Esophagus squamous epithelium (tissue), 5 donors: ENCODE measurements around the gene KCNJ18. TPM values are rescaled to one million over a fixed set of nuclear protein-coding genes. Genes with fewer than 3 reads are reported as not detected.
"Not testable (repeated sequence)": the region's sequence is repeated elsewhere in the genome, so short reads cannot be mapped to it uniquely, and the experiment has no call there.

ENCODE experiments used
- DNase-seq: peaks from one replicate; lab custom pipeline; 2025; lab: John Stamatoyannopoulos, UW
- H3K27ac ChIP-seq, 4 donors: fragments of 200-600 bp; sonication (generic); one replicate each; pipeline ENCODE4 v1.5.1; 2016 to 2019; ENCODE audit warnings: mild to moderate bottlenecking in 1 of 4
- H3K27me3 ChIP-seq, 4 donors: fragments of 200-600 bp; sonication (generic); 1 replicate in 3 of 4; 2 replicates in 1 of 4; pipeline versions ENCODE4 v1.5.1 to v1.6.0; 2017 to 2021; ENCODE audit warnings: antibody characterized with exemption in 1 of 4
- H3K36me3 ChIP-seq, 3 donors: fragments of 200-600 bp; sonication (generic); one replicate each; pipeline ENCODE4 v1.5.1; 2016 to 2019
- H3K4me1 ChIP-seq, 3 donors: fragments of 200-600 bp; sonication (generic); one replicate each; pipeline ENCODE4 v1.5.1; 2017 to 2019
- H3K4me3 ChIP-seq, 4 donors: fragments of 200-600 bp; sonication (generic); 1 replicate in 3 of 4; 2 replicates in 1 of 4; pipeline ENCODE4 v1.5.1; 2016 to 2019; ENCODE audit warnings: mild to moderate bottlenecking in 2 of 4, moderate library complexity in 1 of 4
- H3K9me3 ChIP-seq, 3 donors: fragments of 200-600 bp; sonication (generic); one replicate each; pipeline ENCODE4 v1.5.1; 2016 to 2019
- POLR2A ChIP-seq, 4 donors: fragments of 450-650 bp; IDR thresholded peaks; one replicate each; pipeline ENCODE4 v1.6.1; 2017; ENCODE audit warnings: antibody characterized with exemption in 4 of 4, mild to moderate bottlenecking in 4 of 4, moderate library complexity in 3 of 4
- WGBS, 2 donors: methylation state at CpG; one replicate each; pipeline ENCODE4 v1.1.5; 2018; 5-methylcytosine and 5-hydroxymethylcytosine counted together
- intact Hi-C: fragments of 100-400 bp; cut with DNase I; formaldehyde crosslinking; loops from one replicate; pipeline ENCODE4 v1.15.0; 2022
- total RNA-seq, 4 donors: library from RNA; depleted of rRNA; stranded (reverse); fragments of >200 nt; gene quantifications; one replicate each; pipeline ENCODE4 v1.1.0, GENCODE V29; 2016
- TF ChIP-seq, protein P1 (sequence below), 6 experiments: fragments of 450-650 bp in 4 of 6; fragments of 200-600 bp in 2 of 6; sonication (generic) in 2 of 6; IDR thresholded peaks; one replicate each; pipeline ENCODE4 v1.5.1; 2016 to 2019; ENCODE audit warnings: antibody characterized with exemption in 6 of 6, mild to moderate bottlenecking in 4 of 6, moderate library complexity in 4 of 6
- donor health status: DM: yes; HTN: yes; CAD: no.

The KCNJ18 gene
- total RNA-seq, 4 donors from 2014 or later, result 0.49 TPM; not detected in 3

DNA sequence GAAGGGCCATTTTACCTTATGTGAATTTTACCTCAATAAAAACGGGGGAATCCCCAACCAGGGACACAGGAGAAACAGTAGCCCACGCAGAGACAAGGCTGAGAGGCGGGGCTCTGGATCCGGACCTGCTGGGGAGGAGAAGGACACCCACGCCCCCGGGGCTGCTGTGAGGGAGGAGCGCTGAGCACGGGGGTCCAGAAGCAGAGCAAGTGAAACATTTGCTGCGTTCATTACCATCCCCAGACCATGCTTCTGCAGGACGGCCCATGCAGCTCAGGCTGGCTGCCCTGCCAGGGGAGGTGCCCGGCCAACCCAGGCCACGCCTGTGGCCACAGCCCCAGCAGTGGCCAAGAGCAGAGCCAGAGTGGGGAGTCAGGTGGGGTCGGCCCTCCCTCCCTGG lies 50.0 kb downstream of the KCNJ18 start:
- Histone ChIP-seq H3K27me3 (no peaks in the 10 kb centered on the region), H3K4me1 (no peaks in the 10 kb centered on the region), H3K9me3 (no peaks in the 10 kb centered on the region), H3K27ac (no peak overlapping the region), H3K4me3 (no peak overlapping the region), H3K36me3 (no peaks in the 10 kb centered on the region)
- no peak for DNase-seq
- TF ChIP-seq, protein P1, sequence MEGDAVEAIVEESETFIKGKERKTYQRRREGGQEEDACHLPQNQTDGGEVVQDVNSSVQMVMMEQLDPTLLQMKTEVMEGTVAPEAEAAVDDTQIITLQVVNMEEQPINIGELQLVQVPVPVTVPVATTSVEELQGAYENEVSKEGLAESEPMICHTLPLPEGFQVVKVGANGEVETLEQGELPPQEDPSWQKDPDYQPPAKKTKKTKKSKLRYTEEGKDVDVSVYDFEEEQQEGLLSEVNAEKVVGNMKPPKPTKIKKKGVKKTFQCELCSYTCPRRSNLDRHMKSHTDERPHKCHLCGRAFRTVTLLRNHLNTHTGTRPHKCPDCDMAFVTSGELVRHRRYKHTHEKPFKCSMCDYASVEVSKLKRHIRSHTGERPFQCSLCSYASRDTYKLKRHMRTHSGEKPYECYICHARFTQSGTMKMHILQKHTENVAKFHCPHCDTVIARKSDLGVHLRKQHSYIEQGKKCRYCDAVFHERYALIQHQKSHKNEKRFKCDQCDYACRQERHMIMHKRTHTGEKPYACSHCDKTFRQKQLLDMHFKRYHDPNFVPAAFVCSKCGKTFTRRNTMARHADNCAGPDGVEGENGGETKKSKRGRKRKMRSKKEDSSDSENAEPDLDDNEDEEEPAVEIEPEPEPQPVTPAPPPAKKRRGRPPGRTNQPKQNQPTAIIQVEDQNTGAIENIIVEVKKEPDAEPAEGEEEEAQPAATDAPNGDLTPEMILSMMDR (IDR thresholded peaks at IDR 0.05), result no peak
- TF ChIP-seq POLR2A (IDR thresholded peaks at IDR 0.05), result no peak
- WGBS, 2 donors, result 50 to 66% methylated on average over 9 to 13 of the region's 13 CpGs
- intact Hi-C loops, result no loop called here

DNA sequence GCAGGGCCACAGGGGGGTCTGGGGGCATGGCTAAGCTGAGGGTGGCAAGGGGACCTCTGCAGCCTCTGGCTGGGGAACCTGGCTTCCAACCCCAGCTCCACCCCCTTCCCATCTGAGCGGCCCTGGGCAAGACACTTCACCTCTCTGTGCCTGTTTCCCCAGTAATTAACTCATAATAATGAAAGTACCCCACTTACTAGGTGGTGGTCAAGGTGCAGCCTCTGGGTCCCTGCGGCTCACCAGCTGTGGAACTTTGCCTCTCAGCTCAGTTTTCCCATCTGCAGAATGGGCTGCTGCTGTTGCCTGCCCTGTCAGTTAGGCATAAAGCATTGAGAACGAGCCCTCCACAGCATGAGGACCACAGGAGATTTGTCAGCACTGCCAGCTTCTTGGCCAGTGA lies 51.8 kb downstream of the KCNJ18 start:
- H3K4me3 ChIP-seq, H3K9me3 ChIP-seq: not testable (repeated sequence)

GRCh38 chr17:21744621-21745020 lies 52.3 kb downstream of the KCNJ18 start:
- H3K4me1 ChIP-seq, H3K36me3 ChIP-seq, DNase-seq, intact Hi-C loops, H3K4me3 ChIP-seq, H3K27ac ChIP-seq, H3K27me3 ChIP-seq, H3K9me3 ChIP-seq: not testable (repeated sequence)
- WGBS, 2 donors, result no CpG with 5 or more reads among the region's 9 CpGs

More for the DNA sequence above, 51.8 kb downstream of the KCNJ18 start:
- H3K27ac ChIP-seq, DNase-seq, H3K4me1 ChIP-seq, H3K36me3 ChIP-seq, intact Hi-C loops, H3K27me3 ChIP-seq: not testable (repeated sequence)
- WGBS, 2 donors, result no CpG with 5 or more reads among the region's 3 CpGs

- DNase-seq, H3K27ac ChIP-seq, H3K4me3 ChIP-seq, H3K9me3 ChIP-seq, H3K27me3 ChIP-seq, H3K4me1 ChIP-seq, intact Hi-C loops, H3K36me3 ChIP-seq: not testable (repeated sequence)
- 76% methylated on average over 2 of the region's 7 CpGs; no CpG with 5 or more reads in 1 of the 2 donors for WGBS, 2 donors
Observed at GRCh38 chr17:21745385-21746054, 53.2 kb downstream of the KCNJ18 start.

GRCh38 chr17:21746415-21746814 lies 54.1 kb downstream of the KCNJ18 start:
- H3K27me3 ChIP-seq, H3K27ac ChIP-seq, H3K4me1 ChIP-seq, intact Hi-C loops, H3K4me3 ChIP-seq, H3K9me3 ChIP-seq, H3K36me3 ChIP-seq, DNase-seq: not testable (repeated sequence)
- whole genome bisulfite sequencing, 2 donors, result 40 to 83% methylated on average over 1 to 2 of the region's 3 CpGs

GRCh38 chr17:21747195-21747915 lies 55.0 kb downstream of the KCNJ18 start:
- H3K27ac ChIP-seq, H3K36me3 ChIP-seq, DNase-seq, H3K27me3 ChIP-seq, H3K9me3 ChIP-seq, H3K4me1 ChIP-seq, H3K4me3 ChIP-seq, intact Hi-C loops: not testable (repeated sequence)
- WGBS, 2 donors, result 69 to 73% methylated on average over 5 to 8 of the region's 8 CpGs

DNA sequence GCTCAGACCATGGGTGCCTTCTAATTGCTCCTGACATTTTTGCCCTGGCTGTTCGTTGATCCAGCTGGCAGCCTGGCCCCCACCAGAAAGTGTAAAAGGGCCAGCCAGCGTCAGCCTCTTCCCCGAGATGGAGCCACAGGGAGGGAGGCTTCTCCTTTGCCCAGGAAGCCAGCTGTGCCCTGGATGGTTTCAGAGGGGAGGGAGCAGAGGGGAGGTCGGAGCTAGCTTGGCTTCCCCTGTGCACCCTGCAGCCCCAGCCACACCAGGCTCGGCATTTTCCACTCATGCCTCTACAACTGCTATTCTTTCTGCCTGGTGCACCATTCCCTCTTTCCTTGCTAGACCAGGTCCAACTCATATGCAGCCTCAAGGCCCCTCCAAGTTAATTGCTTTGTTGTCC lies 56.4 kb downstream of the KCNJ18 start:
- intact Hi-C loops, H3K9me3 ChIP-seq, H3K4me3 ChIP-seq, H3K27ac ChIP-seq, H3K27me3 ChIP-seq, DNase-seq, H3K4me1 ChIP-seq, H3K36me3 ChIP-seq: not testable (repeated sequence)
- WGBS, 2 donors, result 63% methylated on average over 4 of the region's 5 CpGs; no CpG with 5 or more reads in 1 of the 2 donors

DNA sequence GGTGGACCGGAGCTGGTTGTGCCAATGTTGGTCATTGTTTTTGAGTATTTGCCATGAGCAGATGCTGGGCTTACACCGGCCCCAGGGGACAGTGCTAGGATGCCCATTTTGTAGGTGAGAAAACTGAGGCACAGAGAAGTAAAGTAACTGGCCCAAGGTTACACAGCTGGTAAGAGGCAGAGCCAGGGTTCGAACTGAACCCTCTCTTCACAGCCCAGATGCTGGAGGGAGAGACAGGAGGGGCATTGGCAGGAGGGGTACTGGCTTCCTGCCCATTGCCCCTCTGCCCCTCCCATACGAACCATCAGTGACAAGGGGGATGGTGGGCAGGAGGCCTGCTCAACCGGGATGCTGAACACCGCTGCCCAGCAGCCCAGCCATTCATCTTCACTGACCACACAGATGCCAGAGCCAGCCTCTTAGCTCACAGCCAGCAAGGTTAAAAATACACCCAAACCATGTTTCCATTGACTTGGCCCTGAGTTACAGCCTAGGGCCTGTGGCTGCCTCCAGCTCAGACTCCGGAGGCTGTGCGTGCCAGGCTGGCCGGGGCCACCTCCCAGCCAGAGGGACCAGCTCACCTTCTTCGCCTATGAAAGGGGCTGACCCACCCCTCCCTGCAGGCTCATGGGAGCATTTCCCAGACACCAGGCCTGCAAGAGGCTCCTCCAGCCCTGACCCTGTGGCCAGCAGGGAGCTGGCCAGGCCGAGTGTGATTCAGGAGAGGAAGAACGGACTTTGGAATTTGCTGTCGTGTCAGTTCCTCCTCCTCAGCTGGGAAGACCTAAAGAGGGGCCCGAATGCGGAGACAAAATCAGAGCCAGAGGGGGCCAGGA lies 57.6 kb downstream of the KCNJ18 start:
- H3K27ac ChIP-seq, intact Hi-C loops, H3K27me3 ChIP-seq, H3K36me3 ChIP-seq, DNase-seq, H3K9me3 ChIP-seq, H3K4me3 ChIP-seq, H3K4me1 ChIP-seq: not testable (repeated sequence)
- 82% methylated on average over 7 of the region's 15 CpGs; no CpG with 5 or more reads in 1 of the 2 donors for WGBS, 2 donors

DNA sequence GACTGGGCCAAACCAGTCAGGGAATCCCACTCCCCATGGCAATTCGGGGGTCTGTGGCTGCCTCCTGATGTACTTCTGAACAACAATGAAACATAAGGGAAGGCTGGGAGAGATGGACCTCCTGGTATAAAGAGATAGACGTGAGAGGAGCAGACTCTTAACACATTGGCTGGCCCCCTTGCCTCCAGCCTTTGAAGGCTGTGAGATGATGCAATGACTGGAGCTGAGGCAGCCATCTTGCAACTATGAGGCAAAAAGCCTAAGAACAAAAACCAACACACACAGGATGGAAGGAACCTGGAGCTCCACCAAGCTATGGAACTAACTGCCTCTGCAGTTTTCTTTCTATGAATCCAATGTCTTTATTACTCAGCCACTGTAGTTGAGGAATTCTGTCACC lies 58.8 kb downstream of the KCNJ18 start:
- H3K9me3 ChIP-seq, intact Hi-C loops, H3K27ac ChIP-seq, H3K4me3 ChIP-seq, H3K27me3 ChIP-seq, DNase-seq, H3K36me3 ChIP-seq, H3K4me1 ChIP-seq: not testable (repeated sequence)
- WGBS, 2 donors, result 23 to 31% methylated on average over 1 to 2 of the region's 2 CpGs
